ENCODE data around the gene FAM193B. TPM values are rescaled to one million over a fixed set of nuclear protein-coding genes. Genes with fewer than 3 reads are reported as not detected.

Gene FAM193B
- total and polyA plus RNA-seq, 2 donors (not counting 1 experiment from before 2014, with no cell fraction given), result 227 to 301 TPM

- Histone ChIP-seq H3K36me3 (replicated peaks in 1 of 2; ENCODE audit: control extremely low read depth in 1 of 2, control insufficient read depth in 1 of 2, extremely low read depth in 1 of 2, insufficient read depth in 2 of 2, low read length in 1 of 2) (peaks cover under 1 to 3% of the 10 kb centered on the region in 2 experiments), H3K4me1 (ENCODE audit: control insufficient read depth in 2 of 2, insufficient read depth in 2 of 2, low read length in 2 of 2) (peaks cover 18 to 21% of the 10 kb centered on the region in 2 donors), H3K4me3 (ENCODE audit: control extremely low read depth in 1 of 5, extremely low read depth in 1 of 5, insufficient read depth in 1 of 5, low read depth in 2 of 5, low read length in 4 of 5) (no peak overlapping the region), H4K20me1 (ENCODE audit: control insufficient read depth, insufficient read depth, low read length, poor library complexity, severe bottlenecking) (peaks cover 14% of the 10 kb centered on the region), H3K27me3 (replicated peaks in 1 of 4; ENCODE audit: control extremely low read depth in 1 of 4, control insufficient read depth in 3 of 4, insufficient read depth in 4 of 4, low read length in 3 of 4) (no peaks in the 10 kb centered on the region), H3K9me3 (ENCODE audit: control extremely low read depth in 1 of 3, control insufficient read depth in 2 of 3, insufficient read depth in 1 of 3, low read length in 2 of 3) (no peaks in the 10 kb centered on the region), H3K27ac (ENCODE audit: low read length in 2 of 2) (no peak overlapping the region), H3K4me2 (replicated peaks; ENCODE audit: low read depth, low read length, poor library complexity, severe bottlenecking) (no peak overlapping the region), H2AFZ (ENCODE audit: insufficient read depth, low read depth, low read length, poor library complexity, severe bottlenecking) (no peak overlapping the region), H3K79me2 (ENCODE audit: control insufficient read depth, insufficient read depth, low read length) (peaks cover 14% of the 10 kb centered on the region), H3K9ac (ENCODE audit: low read length) (no peak overlapping the region)
- intact Hi-C loops (cut with micrococcal nuclease), result no loop called here
- Mint-ChIP-seq H3K4me1 (peaks cover 24% of the 10 kb centered on the region), H3K9me3 (ENCODE audit: insufficient read depth) (no peaks in the 10 kb centered on the region), H3K27ac (no peak overlapping the region), H3K4me3 (no peak overlapping the region), H3K27me3 (peaks cover 5% of the 10 kb centered on the region)
- WGBS (ENCODE audit: insufficient coverage), result 45% methylated on average over 8 of the region's 13 CpGs
- ChIA-PET POLR2A (interaction anchor here (0.7 kb wide), 1 partner anchor 38 kb away, joined by 3 read pairs; no protein-coding TSS in a partner anchor), CTCF (no interaction called here)
- TF ChIP-seq CTCF (IDR thresholded peaks at IDR 0.05) (no peak), EZH2 (IDR thresholded peaks at IDR 0.05; ENCODE audit: borderline replicate concordance, insufficient read depth, low read depth, low read length, poor library complexity, severe bottlenecking) (no peak)
- DNase-seq, result no peak
- ATAC-seq (ENCODE audit: low read depth), result no peak
Observed at GRCh38 chr5:177588413-177588909, 34.1 kb upstream of the FAM193B start.

- CTCF ChIA-PET, result interaction anchor here (1.7 kb wide), 1 partner anchor 9 kb away, joined by 4 read pairs; no protein-coding TSS in a partner anchor
- Histone ChIP-seq H3K9me3 (ENCODE audit: control extremely low read depth in 1 of 3, control insufficient read depth in 2 of 3, insufficient read depth in 1 of 3, low read length in 2 of 3) (peaks cover 0 to 5% (median 0%) of the 10 kb centered on the region in 3 donors), H3K27ac (ENCODE audit: low read length in 2 of 2) (no peak overlapping the region), H2AFZ (ENCODE audit: insufficient read depth, low read depth, low read length, poor library complexity, severe bottlenecking) (no peak overlapping the region), H4K20me1 (ENCODE audit: control insufficient read depth, insufficient read depth, low read length, poor library complexity, severe bottlenecking) (no peaks in the 10 kb centered on the region), H3K4me1 (ENCODE audit: control insufficient read depth in 2 of 2, insufficient read depth in 2 of 2, low read length in 2 of 2) (no peaks in the 10 kb centered on the region), H3K79me2 (ENCODE audit: control insufficient read depth, insufficient read depth, low read length) (no peaks in the 10 kb centered on the region), H3K9ac (ENCODE audit: low read length) (no peak overlapping the region), H3K27me3 (replicated peaks in 1 of 4; ENCODE audit: control extremely low read depth in 1 of 4, control insufficient read depth in 3 of 4, insufficient read depth in 4 of 4, low read length in 3 of 4) (peaks cover 0 to 8% (median 3%) of the 10 kb centered on the region in 4 experiments), H3K36me3 (replicated peaks in 1 of 2; ENCODE audit: control extremely low read depth in 1 of 2, control insufficient read depth in 1 of 2, extremely low read depth in 1 of 2, insufficient read depth in 2 of 2, low read length in 1 of 2) (no peaks in the 10 kb centered on the region), H3K4me2 (replicated peaks; ENCODE audit: low read depth, low read length, poor library complexity, severe bottlenecking) (no peak overlapping the region), H3K4me3 (ENCODE audit: control extremely low read depth in 1 of 5, extremely low read depth in 1 of 5, insufficient read depth in 1 of 5, low read depth in 2 of 5, low read length in 4 of 5) (no peak overlapping the region)
- DNase-seq (no peak), ATAC-seq (ENCODE audit: low read depth) (no peak)
- Mint-ChIP-seq H3K4me1 (no peaks in the 10 kb centered on the region), H3K27me3 (peaks cover 13% of the 10 kb centered on the region), H3K9me3 (ENCODE audit: insufficient read depth) (no peaks in the 10 kb centered on the region), H3K27ac (no peak overlapping the region), H3K4me3 (no peak overlapping the region)
- POLR2A ChIA-PET, result interaction anchor here (0.5 to 0.7 kb wide), 2 partner anchors 27 to 184 kb away, joined by 5 to 10 read pairs; no protein-coding TSS in a partner anchor
- intact Hi-C loops (cut with micrococcal nuclease), result no loop called here
- no peak for TF ChIP-seq EZH2 (IDR thresholded peaks at IDR 0.05; ENCODE audit: borderline replicate concordance, insufficient read depth, low read depth, low read length, poor library complexity, severe bottlenecking)
- no peak for TF ChIP-seq CTCF (IDR thresholded peaks at IDR 0.05)
- WGBS (ENCODE audit: insufficient coverage), result 90% methylated on average over 3 of the region's 8 CpGs
Observed at GRCh38 chr5:177578316-177578715, 24.0 kb upstream of the FAM193B start.
